Mesothelial cell of epicardium (in vitro differentiated cells): Measurements from ENCODE around the gene SOBP. TPM values are rescaled to one million over a fixed set of nuclear protein-coding genes. Genes with fewer than 3 reads are reported as not detected.

Experiments
- DNase-seq, 2 experiments: peaks; one replicate each; pipeline ENCODE4 v3.0.0; 2021; ENCODE audit warnings: low spot score in 2 of 2; ENCODE audit not compliant: unreplicated experiment in 2 of 2
- H3K27ac Mint-ChIP-seq: 2 replicates; pipeline ENCODE4 v1.8.0; 2021; ENCODE audit warnings: mixed read lengths
- H3K27me3 Mint-ChIP-seq: 2 replicates; pipeline ENCODE4 v1.8.0; 2021; ENCODE audit warnings: low read depth, mixed read lengths
- H3K36me3 Mint-ChIP-seq: 2 replicates; pipeline ENCODE4 v1.8.0; 2021; ENCODE audit warnings: mixed read lengths
- H3K4me1 Mint-ChIP-seq: 2 replicates; pipeline ENCODE4 v1.8.0; 2021; ENCODE audit warnings: mixed read lengths
- H3K4me3 Mint-ChIP-seq: 2 replicates; pipeline ENCODE4 v1.8.0; 2021; ENCODE audit warnings: mild to moderate bottlenecking, moderate library complexity, mixed read lengths
- H3K9me3 Mint-ChIP-seq: 2 replicates; pipeline ENCODE4 v1.8.0; 2021; ENCODE audit warnings: mixed read lengths
- CTCF ChIP-seq: fragments of 200-600 bp; sonication (generic); IDR thresholded peaks from one replicate; pipeline ENCODE4 v1.5.0; 2021; ENCODE audit warnings: antibody characterized with exemption; ENCODE audit not compliant: unreplicated experiment
- total RNA-seq: library from RNA; stranded (reverse); gene quantifications from 3 replicates; pipeline ENCODE4 v1.2.1, GENCODE V29; 2021

The SOBP gene
- total RNA-seq, 1 donor from 2014 or later = 7.6 TPM

DNA sequence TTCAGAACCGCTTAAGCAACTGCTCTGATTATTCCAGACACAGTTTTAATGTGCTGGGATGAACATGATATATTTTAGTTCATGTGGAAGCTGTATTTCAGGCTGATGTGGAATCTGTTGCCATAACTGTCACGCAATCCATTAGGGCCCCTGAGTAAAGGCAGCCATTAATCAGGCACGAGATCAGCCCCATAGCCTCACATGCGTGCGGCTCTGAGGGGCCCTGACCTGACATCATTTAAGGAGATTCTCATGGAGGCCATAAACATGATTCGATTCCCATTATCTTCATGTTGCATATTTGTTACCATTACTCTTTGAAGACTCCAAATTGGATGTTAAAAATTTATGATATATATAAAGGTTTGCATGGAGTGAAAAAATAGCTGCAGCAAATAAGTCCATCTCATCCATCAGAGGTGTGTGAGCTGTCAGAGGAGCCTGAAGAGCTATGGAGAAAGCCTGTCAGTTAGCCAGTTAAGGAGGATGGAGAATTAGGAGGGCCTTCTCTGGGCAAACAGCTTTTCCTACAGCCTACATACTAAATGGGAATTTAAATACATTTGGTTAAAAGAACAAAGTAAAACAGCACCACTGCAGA lies 89.6 kb downstream of the SOBP start:
- TF ChIP-seq CTCF = no peak
- H3K4me1 Mint-ChIP-seq = peaks cover 23% of the 10 kb centered on the region
- no peaks in the 10 kb centered on the region for H3K9me3 Mint-ChIP-seq
- H3K27me3 Mint-ChIP-seq = peaks cover 32% of the 10 kb centered on the region
- H3K36me3 Mint-ChIP-seq = no peaks in the 10 kb centered on the region
- no peak for DNase-seq
- no peak overlapping the region for H3K27ac Mint-ChIP-seq
- H3K4me3 Mint-ChIP-seq = no peak overlapping the region

DNA sequence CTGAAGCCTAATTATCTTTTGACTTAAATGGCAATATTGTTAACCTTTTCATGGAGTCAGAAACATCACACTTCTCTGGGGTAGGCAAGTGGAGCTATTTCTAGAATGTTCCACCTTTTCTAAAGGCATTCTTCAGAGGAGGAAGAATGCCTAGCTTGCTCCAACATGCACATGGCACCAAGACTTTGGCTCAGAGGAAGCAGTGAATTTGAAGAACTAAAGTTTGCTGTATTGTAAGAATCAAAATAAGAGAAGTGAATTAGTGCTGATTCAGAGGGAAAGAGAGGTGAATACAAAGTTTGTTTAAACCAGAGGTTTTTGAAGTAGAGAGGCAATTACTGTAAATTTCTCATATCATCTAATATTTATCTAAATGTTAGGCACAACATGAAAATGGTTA lies 92.2 kb downstream of the SOBP start:
- no peak for DNase-seq
- H3K9me3 Mint-ChIP-seq = no peaks in the 10 kb centered on the region
- H3K4me1 Mint-ChIP-seq = peaks cover 32% of the 10 kb centered on the region
- peaks cover 13% of the 10 kb centered on the region for H3K27me3 Mint-ChIP-seq
- H3K4me3 Mint-ChIP-seq = no peak overlapping the region
- no peaks in the 10 kb centered on the region for H3K36me3 Mint-ChIP-seq
- H3K27ac Mint-ChIP-seq = no peak overlapping the region
- TF ChIP-seq CTCF = no peak

GRCh38 chr6:107584726-107585125 lies 94.8 kb downstream of the SOBP start:
- DNase-seq = no peak
- no peak for TF ChIP-seq CTCF
- H3K36me3 Mint-ChIP-seq = no peaks in the 10 kb centered on the region
- H3K4me1 Mint-ChIP-seq = peaks cover 23% of the 10 kb centered on the region
- H3K4me3 Mint-ChIP-seq = no peak overlapping the region
- no peak overlapping the region for H3K27ac Mint-ChIP-seq
- no peaks in the 10 kb centered on the region for H3K9me3 Mint-ChIP-seq
- H3K27me3 Mint-ChIP-seq = peaks cover 13% of the 10 kb centered on the region

DNA sequence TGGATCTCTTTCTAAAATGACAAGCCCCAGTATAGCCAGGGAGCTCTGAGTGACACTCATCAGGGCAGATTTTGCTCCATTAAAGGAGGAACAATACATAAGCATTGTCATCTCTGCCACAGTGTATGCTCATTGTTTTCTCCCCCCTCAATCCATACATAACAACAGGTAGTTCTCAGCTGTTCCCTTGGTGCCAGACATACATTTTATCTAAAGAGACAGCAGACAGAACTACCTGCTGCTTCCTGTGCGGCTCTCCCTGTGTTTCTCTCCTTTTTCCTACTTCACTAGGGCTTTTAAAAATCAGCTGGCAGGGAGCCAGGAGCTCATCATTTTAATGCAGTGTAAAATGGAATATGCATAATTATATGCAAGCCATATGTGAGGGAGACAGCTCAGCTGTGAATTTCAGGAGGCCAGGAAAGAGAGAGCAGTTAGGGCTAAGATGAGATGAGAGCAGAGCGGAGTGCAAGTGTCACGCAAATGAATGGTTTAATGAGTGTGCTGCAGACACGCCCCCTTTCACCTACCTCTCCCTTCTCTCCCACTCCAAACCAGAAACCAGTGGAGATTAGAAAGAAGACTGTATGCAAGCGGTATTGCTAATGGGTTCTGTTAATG lies 96.0 kb downstream of the SOBP start:
- H3K27me3 Mint-ChIP-seq = peaks cover 11% of the 10 kb centered on the region
- no peaks in the 10 kb centered on the region for H3K36me3 Mint-ChIP-seq
- H3K4me1 Mint-ChIP-seq = peaks cover 15% of the 10 kb centered on the region
- no peak overlapping the region for H3K4me3 Mint-ChIP-seq
- H3K27ac Mint-ChIP-seq = no peak overlapping the region
- H3K9me3 Mint-ChIP-seq = no peaks in the 10 kb centered on the region
- no peak for DNase-seq
- no peak for TF ChIP-seq CTCF

GRCh38 chr6:107587451-107587850 lies 97.5 kb downstream of the SOBP start:
- Mint-ChIP-seq H3K36me3 (no peaks in the 10 kb centered on the region), H3K9me3 (no peaks in the 10 kb centered on the region), H3K4me3 (no peak overlapping the region), H3K4me1 (peaks cover 12% of the 10 kb centered on the region), H3K27ac (no peak overlapping the region), H3K27me3 (peaks cover 5% of the 10 kb centered on the region)
- no peak for DNase-seq
- TF ChIP-seq CTCF = no peak
